ENCODE measurements around the gene DTX3.
"Not testable (repeated sequence)": the region's sequence is repeated elsewhere in the genome, so short reads cannot be mapped to it uniquely, and the experiment has no call there.

DNA sequence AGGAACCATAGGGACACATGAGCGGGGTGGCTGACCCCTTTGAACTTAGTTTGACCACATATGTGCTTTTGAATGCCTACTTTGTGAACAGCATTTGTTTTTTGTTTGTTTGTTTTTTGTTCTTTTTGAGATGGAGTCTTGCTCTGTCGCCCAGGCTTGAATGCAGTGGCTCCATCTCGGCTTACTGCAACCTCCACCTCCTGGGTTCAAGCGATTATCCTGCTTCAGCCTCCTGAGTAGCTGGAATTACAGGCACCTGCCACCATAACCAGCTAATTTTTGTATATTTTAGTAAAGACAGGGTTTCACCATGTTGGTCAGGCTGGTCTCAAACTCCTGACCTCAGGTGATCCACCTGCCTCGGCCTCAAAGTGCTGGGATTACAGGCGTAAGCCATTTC lies 13.8 kb downstream of the DTX3 start:
- TF ChIP-seq ZNF70 (CRISPR knock-in tag; IDR thresholded peaks at IDR 0.05); ZNF8 (CRISPR knock-in tag; IDR thresholded peaks at IDR 0.05); SNAI2 (CRISPR knock-in tag; IDR thresholded peaks at IDR 0.05); PPARA (CRISPR knock-in tag; IDR thresholded peaks at IDR 0.05; ENCODE audit: borderline replicate concordance); BACH2 (CRISPR knock-in tag; IDR thresholded peaks at IDR 0.05; ENCODE audit: borderline replicate concordance); ZC3H10 (CRISPR knock-in tag; IDR thresholded peaks at IDR 0.05); ZFP30 (CRISPR knock-in tag; IDR thresholded peaks at IDR 0.05); CSDC2 (CRISPR knock-in tag; IDR thresholded peaks at IDR 0.05): not testable (repeated sequence)
- TF ChIP-seq, protein P1, sequence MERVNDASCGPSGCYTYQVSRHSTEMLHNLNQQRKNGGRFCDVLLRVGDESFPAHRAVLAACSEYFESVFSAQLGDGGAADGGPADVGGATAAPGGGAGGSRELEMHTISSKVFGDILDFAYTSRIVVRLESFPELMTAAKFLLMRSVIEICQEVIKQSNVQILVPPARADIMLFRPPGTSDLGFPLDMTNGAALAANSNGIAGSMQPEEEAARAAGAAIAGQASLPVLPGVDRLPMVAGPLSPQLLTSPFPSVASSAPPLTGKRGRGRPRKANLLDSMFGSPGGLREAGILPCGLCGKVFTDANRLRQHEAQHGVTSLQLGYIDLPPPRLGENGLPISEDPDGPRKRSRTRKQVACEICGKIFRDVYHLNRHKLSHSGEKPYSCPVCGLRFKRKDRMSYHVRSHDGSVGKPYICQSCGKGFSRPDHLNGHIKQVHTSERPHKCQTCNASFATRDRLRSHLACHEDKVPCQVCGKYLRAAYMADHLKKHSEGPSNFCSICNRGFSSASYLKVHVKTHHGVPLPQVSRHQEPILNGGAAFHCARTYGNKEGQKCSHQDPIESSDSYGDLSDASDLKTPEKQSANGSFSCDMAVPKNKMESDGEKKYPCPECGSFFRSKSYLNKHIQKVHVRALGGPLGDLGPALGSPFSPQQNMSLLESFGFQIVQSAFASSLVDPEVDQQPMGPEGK (CRISPR knock-in tag; IDR thresholded peaks at IDR 0.05; ENCODE audit: borderline replicate concordance) = not testable (repeated sequence)
- TF ChIP-seq, protein P2, sequence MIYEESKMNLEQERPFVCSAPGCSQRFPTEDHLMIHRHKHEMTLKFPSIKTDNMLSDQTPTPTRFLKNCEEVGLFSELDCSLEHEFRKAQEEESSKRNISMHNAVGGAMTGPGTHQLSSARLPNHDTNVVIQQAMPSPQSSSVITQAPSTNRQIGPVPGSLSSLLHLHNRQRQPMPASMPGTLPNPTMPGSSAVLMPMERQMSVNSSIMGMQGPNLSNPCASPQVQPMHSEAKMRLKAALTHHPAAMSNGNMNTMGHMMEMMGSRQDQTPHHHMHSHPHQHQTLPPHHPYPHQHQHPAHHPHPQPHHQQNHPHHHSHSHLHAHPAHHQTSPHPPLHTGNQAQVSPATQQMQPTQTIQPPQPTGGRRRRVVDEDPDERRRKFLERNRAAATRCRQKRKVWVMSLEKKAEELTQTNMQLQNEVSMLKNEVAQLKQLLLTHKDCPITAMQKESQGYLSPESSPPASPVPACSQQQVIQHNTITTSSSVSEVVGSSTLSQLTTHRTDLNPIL (CRISPR knock-in tag; IDR thresholded peaks at IDR 0.05; ENCODE audit: low read depth) = not testable (repeated sequence)
- TF ChIP-seq, protein P3, sequence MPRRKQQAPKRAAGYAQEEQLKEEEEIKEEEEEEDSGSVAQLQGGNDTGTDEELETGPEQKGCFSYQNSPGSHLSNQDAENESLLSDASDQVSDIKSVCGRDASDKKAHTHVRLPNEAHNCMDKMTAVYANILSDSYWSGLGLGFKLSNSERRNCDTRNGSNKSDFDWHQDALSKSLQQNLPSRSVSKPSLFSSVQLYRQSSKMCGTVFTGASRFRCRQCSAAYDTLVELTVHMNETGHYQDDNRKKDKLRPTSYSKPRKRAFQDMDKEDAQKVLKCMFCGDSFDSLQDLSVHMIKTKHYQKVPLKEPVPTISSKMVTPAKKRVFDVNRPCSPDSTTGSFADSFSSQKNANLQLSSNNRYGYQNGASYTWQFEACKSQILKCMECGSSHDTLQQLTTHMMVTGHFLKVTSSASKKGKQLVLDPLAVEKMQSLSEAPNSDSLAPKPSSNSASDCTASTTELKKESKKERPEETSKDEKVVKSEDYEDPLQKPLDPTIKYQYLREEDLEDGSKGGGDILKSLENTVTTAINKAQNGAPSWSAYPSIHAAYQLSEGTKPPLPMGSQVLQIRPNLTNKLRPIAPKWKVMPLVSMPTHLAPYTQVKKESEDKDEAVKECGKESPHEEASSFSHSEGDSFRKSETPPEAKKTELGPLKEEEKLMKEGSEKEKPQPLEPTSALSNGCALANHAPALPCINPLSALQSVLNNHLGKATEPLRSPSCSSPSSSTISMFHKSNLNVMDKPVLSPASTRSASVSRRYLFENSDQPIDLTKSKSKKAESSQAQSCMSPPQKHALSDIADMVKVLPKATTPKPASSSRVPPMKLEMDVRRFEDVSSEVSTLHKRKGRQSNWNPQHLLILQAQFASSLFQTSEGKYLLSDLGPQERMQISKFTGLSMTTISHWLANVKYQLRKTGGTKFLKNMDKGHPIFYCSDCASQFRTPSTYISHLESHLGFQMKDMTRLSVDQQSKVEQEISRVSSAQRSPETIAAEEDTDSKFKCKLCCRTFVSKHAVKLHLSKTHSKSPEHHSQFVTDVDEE (CRISPR knock-in tag; IDR thresholded peaks at IDR 0.05) = not testable (repeated sequence)

Measured in SK-N-SH treated with all-trans-retinoic acid at 6 μM for 48 hours (cell line).